Mammary epithelial cell (primary cell): ENCODE results near the gene MAP3K4.

Experiments used
- CTCF ChIP-seq, 2 donors: IDR thresholded peaks in 1 of 2; conservative IDR thresholded peaks in 1 of 2; 2 replicates each; pipeline ENCODE4 v1.5.1; 2011 to 2012; ENCODE audit warnings: inconsistent platforms in 2 of 2, low read length in 2 of 2, mild to moderate bottlenecking in 2 of 2, control low read depth in 1 of 2, low read depth in 1 of 2; ENCODE audit not compliant: insufficient read depth in 1 of 2; ENCODE audit errors: extremely low read depth in 1 of 2
- EZH2 ChIP-seq: IDR thresholded peaks from 2 replicates; pipeline ENCODE4 v1.6.1; 2012; ENCODE audit warnings: low read length, inconsistent platforms, borderline replicate concordance

GRCh38 chr6:161166176-161166575, 174.6 kb downstream of the MAP3K4 start:
- TF ChIP-seq CTCF (conservative IDR thresholded peaks at IDR 0.05 in 1 of 2, IDR thresholded peaks at IDR 0.05 in 1 of 2; ENCODE audit: extremely low read depth in 1 of 2, insufficient read depth in 1 of 2, low read depth in 1 of 2, low read length in 2 of 2) (no peak), EZH2 (no peak)
